ENCODE results near the gene EGFL7. TPM values are rescaled to one million over a fixed set of nuclear protein-coding genes. Genes with fewer than 3 reads are reported as not detected.

EGFL7 gene
- total and polyA plus RNA-seq, 10 of the 15 experiments (the other 5 are each of a cell fraction or from before 2014, with no cell fraction given), result 0.06 to 0.46 (median 0.19) TPM; not detected in 5

- BruUV-seq (replicated peaks), result no TSS peak
- no peak overlapping the region for H3K27ac ChIP-seq (ENCODE audit: control insufficient read depth, insufficient read depth)
- H2AFZ ChIP-seq (ENCODE audit: control insufficient read depth, low read depth, low read length), result no peak overlapping the region
- no peaks in the 10 kb centered on the region for H3K36me3 ChIP-seq (ENCODE audit: control insufficient read depth in 2 of 2, insufficient read depth in 2 of 2, low read length in 1 of 2)
- in situ Hi-C loops (cut with MboI) (no loop called here), intact Hi-C loops (cut with micrococcal nuclease; ENCODE audit: unreplicated experiment) (no loop called here)
- DNase-seq (ENCODE audit: low read depth, low spot score), result peak; percentile 55
- no peak overlapping the region for H3K4me2 ChIP-seq (ENCODE audit: control insufficient read depth, insufficient read depth)
- no peak overlapping the region for H3K9ac ChIP-seq (ENCODE audit: control insufficient read depth, insufficient read depth, low read length)
- FAIRE-seq, result no peak
- ChIA-PET CTCF (interaction anchor here (1.0 kb wide), 3 partner anchors 13 to 163 kb away, joined by 3 read pairs; no protein-coding TSS in a partner anchor), SMC1A (ENCODE audit: uncharacterized antibody, unreplicated experiment) (interaction anchor here (0.6 kb wide), 1 partner anchor 146 kb away, joined by 3 read pairs; the partner anchor contains the start of gene CCDC183), POLR2A (interaction anchor here (0.6 to 0.9 kb wide), 3 partner anchors 10 to 217 kb away, joined by 3 to 5 read pairs (median 4); no protein-coding TSS in a partner anchor), RAD21 (ENCODE audit: unreplicated experiment) (interaction anchor here (0.6 kb wide), 1 partner anchor 396 kb away, joined by 3 read pairs; no protein-coding TSS in a partner anchor)
- no peak for TF ChIP-seq POU2F2 (IDR thresholded peaks at IDR 0.05; ENCODE audit: borderline replicate concordance, low read depth, low read length)
- TF ChIP-seq, protein P1, sequence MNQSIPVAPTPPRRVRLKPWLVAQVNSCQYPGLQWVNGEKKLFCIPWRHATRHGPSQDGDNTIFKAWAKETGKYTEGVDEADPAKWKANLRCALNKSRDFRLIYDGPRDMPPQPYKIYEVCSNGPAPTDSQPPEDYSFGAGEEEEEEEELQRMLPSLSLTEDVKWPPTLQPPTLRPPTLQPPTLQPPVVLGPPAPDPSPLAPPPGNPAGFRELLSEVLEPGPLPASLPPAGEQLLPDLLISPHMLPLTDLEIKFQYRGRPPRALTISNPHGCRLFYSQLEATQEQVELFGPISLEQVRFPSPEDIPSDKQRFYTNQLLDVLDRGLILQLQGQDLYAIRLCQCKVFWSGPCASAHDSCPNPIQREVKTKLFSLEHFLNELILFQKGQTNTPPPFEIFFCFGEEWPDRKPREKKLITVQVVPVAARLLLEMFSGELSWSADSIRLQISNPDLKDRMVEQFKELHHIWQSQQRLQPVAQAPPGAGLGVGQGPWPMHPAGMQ (IDR thresholded peaks at IDR 0.05; ENCODE audit: borderline replicate concordance), result no peak
- 0 out of 2 replicates have a peak, but pooled peaks have one; percentile 39 for TF ChIP-seq NBN (IDR thresholded peaks at IDR 0.05)
- peak in 1 of 2 experiments; percentile 53; a peak in 2 of 4 replicates for TF ChIP-seq BHLHE40 (IDR thresholded peaks at IDR 0.05; ENCODE audit: borderline replicate concordance in 1 of 2, low read depth in 2 of 2, low read length in 1 of 2)
- TF ChIP-seq, protein P2, sequence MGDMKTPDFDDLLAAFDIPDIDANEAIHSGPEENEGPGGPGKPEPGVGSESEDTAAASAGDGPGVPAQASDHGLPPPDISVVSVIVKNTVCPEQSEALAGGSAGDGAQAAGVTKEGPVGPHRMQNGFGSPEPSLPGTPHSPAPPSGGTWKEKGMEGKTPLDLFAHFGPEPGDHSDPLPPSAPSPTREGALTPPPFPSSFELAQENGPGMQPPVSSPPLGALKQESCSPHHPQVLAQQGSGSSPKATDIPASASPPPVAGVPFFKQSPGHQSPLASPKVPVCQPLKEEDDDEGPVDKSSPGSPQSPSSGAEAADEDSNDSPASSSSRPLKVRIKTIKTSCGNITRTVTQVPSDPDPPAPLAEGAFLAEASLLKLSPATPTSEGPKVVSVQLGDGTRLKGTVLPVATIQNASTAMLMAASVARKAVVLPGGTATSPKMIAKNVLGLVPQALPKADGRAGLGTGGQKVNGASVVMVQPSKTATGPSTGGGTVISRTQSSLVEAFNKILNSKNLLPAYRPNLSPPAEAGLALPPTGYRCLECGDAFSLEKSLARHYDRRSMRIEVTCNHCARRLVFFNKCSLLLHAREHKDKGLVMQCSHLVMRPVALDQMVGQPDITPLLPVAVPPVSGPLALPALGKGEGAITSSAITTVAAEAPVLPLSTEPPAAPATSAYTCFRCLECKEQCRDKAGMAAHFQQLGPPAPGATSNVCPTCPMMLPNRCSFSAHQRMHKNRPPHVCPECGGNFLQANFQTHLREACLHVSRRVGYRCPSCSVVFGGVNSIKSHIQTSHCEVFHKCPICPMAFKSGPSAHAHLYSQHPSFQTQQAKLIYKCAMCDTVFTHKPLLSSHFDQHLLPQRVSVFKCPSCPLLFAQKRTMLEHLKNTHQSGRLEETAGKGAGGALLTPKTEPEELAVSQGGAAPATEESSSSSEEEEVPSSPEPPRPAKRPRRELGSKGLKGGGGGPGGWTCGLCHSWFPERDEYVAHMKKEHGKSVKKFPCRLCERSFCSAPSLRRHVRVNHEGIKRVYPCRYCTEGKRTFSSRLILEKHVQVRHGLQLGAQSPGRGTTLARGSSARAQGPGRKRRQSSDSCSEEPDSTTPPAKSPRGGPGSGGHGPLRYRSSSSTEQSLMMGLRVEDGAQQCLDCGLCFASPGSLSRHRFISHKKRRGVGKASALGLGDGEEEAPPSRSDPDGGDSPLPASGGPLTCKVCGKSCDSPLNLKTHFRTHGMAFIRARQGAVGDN (IDR thresholded peaks at IDR 0.05), result peak; percentile 69; the same call in 1 of the 2 replicates
- TF ChIP-seq MEF2B (IDR thresholded peaks at IDR 0.05; ENCODE audit: partially characterized antibody, poor library complexity, severe bottlenecking), result peak; percentile 86
- TF ChIP-seq NR2F1 (conservative IDR thresholded peaks at IDR 0.05), result peak; percentile 53
- TF ChIP-seq MTA2 (IDR thresholded peaks at IDR 0.05; ENCODE audit: low read depth), result 0 out of 2 replicates have a peak, but pooled peaks have one; percentile 15
- TF ChIP-seq STAT3 (IDR thresholded peaks at IDR 0.05; ENCODE audit: low read depth, low read length), result no peak
- TF ChIP-seq IKZF1 (conservative IDR thresholded peaks at IDR 0.05), result 0 out of 2 replicates have a peak, but pooled peaks have one; percentile 17
- TF ChIP-seq CHD4 (IDR thresholded peaks at IDR 0.05), result no peak
- no peak for TF ChIP-seq CREM (IDR thresholded peaks at IDR 0.05; ENCODE audit: low read depth)
- TF ChIP-seq ASH2L (IDR thresholded peaks at IDR 0.05; ENCODE audit: borderline replicate concordance, low read depth), result no peak
- H3K9me3 ChIP-seq (replicated peaks; ENCODE audit: control insufficient read depth, insufficient read depth, low read length), result no peaks in the 10 kb centered on the region
- H3K4me1 ChIP-seq (ENCODE audit: control insufficient read depth, insufficient read depth, low read length), result no peaks in the 10 kb centered on the region; the same call in 1 of the 2 replicates
- H3K27me3 ChIP-seq (replicated peaks in 1 of 2; ENCODE audit: control insufficient read depth in 2 of 2, insufficient read depth in 2 of 2, low read length in 1 of 2), result peaks cover 1 to 5% of the 10 kb centered on the region in 2 experiments; a peak in 3 of 4 replicates
- no peak overlapping the region for H3K4me3 ChIP-seq
- no peaks in the 10 kb centered on the region for H4K20me1 ChIP-seq (ENCODE audit: control insufficient read depth, insufficient read depth)
- ATAC-seq, result peak; percentile 64
- no peaks in the 10 kb centered on the region for H3K79me2 ChIP-seq (ENCODE audit: control insufficient read depth, insufficient read depth, low read length)
- 25% methylated on average over 10 of the region's 10 CpGs for WGBS (ENCODE audit: insufficient coverage, insufficient replicate concordance, low lambda C conversion rate, missing lambda C conversion rate)
These were observed 12.1 kb upstream of the EGFL7 start for GRCh38 chr9:136650648-136651047.

Data from GM12878 (cell line).